K562 (cell line): ENCODE measurements around the gene BBLN. TPM values are rescaled to one million over a fixed set of nuclear protein-coding genes. Genes with fewer than 3 reads are reported as not detected.

Source experiments
- ATF1 ChIP-seq, 2 experiments: fragments of 450-650 bp in 1 of 2; IDR thresholded peaks; 2 replicates each; pipeline ENCODE4 v1.6.1; 2016; ENCODE audit warnings: missing compliant biosample characterization in 1 of 2, missing genetic modification characterization in 1 of 2
- CCNT2 ChIP-seq: IDR thresholded peaks from 2 replicates; pipeline ENCODE4 v1.6.1; 2011; ENCODE audit warnings: borderline replicate concordance, low read depth, mild to moderate bottlenecking, moderate library complexity, mixed read lengths, low read length; ENCODE audit not compliant: insufficient read length; ENCODE audit errors: extremely low read depth
- FOXM1 ChIP-seq, 2 experiments: fragments of 450-650 bp in 1 of 2; sonication (generic) in 1 of 2; formaldehyde crosslinking in 1 of 2; IDR thresholded peaks; 2 replicates each; pipeline versions ENCODE4 v1.6.1 to v1.9.0; 2017 to 2022; ENCODE audit warnings: low read depth in 2 of 2, mild to moderate bottlenecking in 2 of 2, missing genetic modification reagents in 1 of 2, moderate library complexity in 1 of 2
- GABPB1 ChIP-seq: sonication (generic); formaldehyde crosslinking; IDR thresholded peaks from 2 replicates; pipeline ENCODE4 v1.8.0; 2022; ENCODE audit warnings: mild to moderate bottlenecking, missing genetic modification reagents
- MBD2 ChIP-seq: sonication (generic); IDR thresholded peaks from 2 replicates; pipeline ENCODE4 v1.6.1; 2016; ENCODE audit warnings: low read depth, borderline replicate concordance
- MYC ChIP-seq, 2 experiments: fragments of 250-450 bp in 1 of 2; sonication (Bioruptor Pico) in 1 of 2; IDR thresholded peaks; 2 replicates each; pipeline versions ENCODE4 v1.5.1 to v1.6.1; 2012 to 2021; ENCODE audit warnings: low read depth in 2 of 2, borderline replicate concordance in 1 of 2, improper control_type of control experiment in 1 of 2, low read length in 1 of 2, mild to moderate bottlenecking in 1 of 2, moderate library complexity in 1 of 2
- PRPF4 ChIP-seq: fragments of 200-400 bp; formaldehyde crosslinking; IDR thresholded peaks from one replicate; pipeline ENCODE4 v1.6.1; 2017; ENCODE audit warnings: low read length, low read depth, mild to moderate bottlenecking; ENCODE audit not compliant: insufficient read depth, poor library complexity, severe bottlenecking
- RBM25 ChIP-seq: fragments of 200-400 bp; formaldehyde crosslinking; IDR thresholded peaks from 2 replicates; pipeline ENCODE4 v1.6.1; 2018; ENCODE audit warnings: low read length, low read depth, moderate library complexity; ENCODE audit not compliant: severe bottlenecking
- TCFL5 ChIP-seq: fragments of 250-450 bp; sonication (Bioruptor Pico); conservative IDR thresholded peaks from 2 replicates; pipeline ENCODE4 v1.6.1; 2021; ENCODE audit warnings: mild to moderate bottlenecking, moderate library complexity, matching md5 sums
- ZFP30 ChIP-seq: fragments of 250-450 bp; sonication (Bioruptor Pico); IDR thresholded peaks from 2 replicates; pipeline ENCODE4 v1.8.0; 2022; ENCODE audit warnings: moderate library complexity, mild to moderate bottlenecking, inconsistent platforms, borderline replicate concordance
- ZNF695 ChIP-seq: fragments of 450-650 bp; formaldehyde crosslinking; IDR thresholded peaks from 2 replicates; pipeline ENCODE4 v1.4.0; 2020; ENCODE audit warnings: mild to moderate bottlenecking, moderate library complexity
- polyA plus RNA-seq, 8 experiments: library from polyadenylated mRNA; depleted of rRNA in 4 of 8; stranded (reverse) in 5 of 8; unstranded in 3 of 8; fragments of >200 nt; fragmentation: Nextera tagmentation in 2 of 8; fragmentation: Illumina TruSeq in 1 of 8; extraction: Ambion mirVana in 2 of 8; extraction: Trizol in 1 of 8; gene quantifications; 2 replicates each; pipeline versions ENCODE4 v1.2.1 to v1.2.3, GENCODE V29; 2011 to 2014; ENCODE audit warnings: inconsistent platforms in 1 of 8, missing spikeins in 1 of 8
- total RNA-seq, 7 experiments: library from RNA; depleted of rRNA in 6 of 7; stranded (reverse); fragments of >200 nt in 6 of 7; fragmentation: Illumina TruSeq in 2 of 7; extraction: Trizol in 2 of 7; gene quantifications; 2 replicates each; pipeline versions ENCODE4 v1.2.1 to v1.2.3, GENCODE V29; 2011 to 2021; ENCODE audit warnings: low replicate concordance in 1 of 7

Gene BBLN
- total and polyA plus RNA-seq, 9 of the 15 experiments (the other 6 are each of a cell fraction or from before 2014, with no cell fraction given): 4.2 to 331 (median 87.1) TPM

DNA sequence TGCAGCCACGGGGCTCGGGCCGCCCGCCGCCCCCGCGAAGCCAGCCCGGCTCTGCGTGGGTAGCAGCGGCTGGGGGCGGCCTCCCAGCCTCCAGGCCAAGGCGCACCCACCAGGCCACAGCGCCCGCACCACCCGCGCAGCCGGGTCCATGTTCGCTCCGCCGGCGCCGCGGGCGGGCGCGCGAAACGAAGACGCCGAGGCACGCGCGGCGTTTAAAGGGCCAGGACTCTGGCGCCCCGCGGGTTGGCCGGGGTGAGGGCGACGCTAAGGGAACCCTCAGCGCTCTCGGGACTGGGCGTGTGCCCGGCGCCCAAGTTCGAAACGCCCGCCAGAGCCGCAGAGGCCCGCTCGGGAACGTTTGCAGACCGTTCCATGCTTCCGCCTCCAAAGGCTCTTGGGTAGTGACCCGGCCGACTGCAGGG, 32.5 kb upstream of the BBLN start, which contains the start of gene PTGES2 (continued):
- TF ChIP-seq CCNT2 (peak; percentile 60), MBD2 (0 out of 2 replicates have a peak, but pooled peaks have one; percentile 2), ZNF695 (CRISPR knock-in tag) (no peak), TCFL5 (no peak), ZFP30 (CRISPR knock-in tag) (no peak), ATF1 (CRISPR knock-in tag; IDR thresholded peaks at IDR 0.05) (no peak), ATF1 (tag; IDR thresholded peaks at IDR 0.05) (peak; percentile 66), RBM25 (peak; percentile 72), MYC (IDR thresholded peaks at IDR 0.05; ENCODE audit: low read depth, low read length) (peak; percentile 62; the same call in 1 of the 2 replicates), MYC (CRISPR knock-in tag; IDR thresholded peaks at IDR 0.05; ENCODE audit: borderline replicate concordance, low read depth) (no peak), FOXM1 (IDR thresholded peaks at IDR 0.05; ENCODE audit: low read depth) (no peak), FOXM1 (CRISPR knock-in tag; IDR thresholded peaks at IDR 0.05; ENCODE audit: low read depth) (0 out of 2 replicates have a peak, but pooled peaks have one; percentile 37), GABPB1 (CRISPR knock-in tag) (no peak), PRPF4 (peak; percentile 50)
